WI38 (cell line): ENCODE results near the gene GON4L.
"Not testable (repeated sequence)": the region's sequence is repeated elsewhere in the genome, so short reads cannot be mapped to it uniquely, and the experiment has no call there.

Experiments
- H3K4me3 ChIP-seq: 2 replicates; pipeline ENCODE4 v1.5.1; 2011; ENCODE audit warnings: low read depth, mild to moderate bottlenecking, control low read depth, low read length
- TF ChIP-seq, protein P1 (sequence below): IDR thresholded peaks from 2 replicates; pipeline ENCODE4 v1.5.1; 2012; ENCODE audit warnings: low read depth, mild to moderate bottlenecking, control low read depth, low read length

Gene GON4L

DNA sequence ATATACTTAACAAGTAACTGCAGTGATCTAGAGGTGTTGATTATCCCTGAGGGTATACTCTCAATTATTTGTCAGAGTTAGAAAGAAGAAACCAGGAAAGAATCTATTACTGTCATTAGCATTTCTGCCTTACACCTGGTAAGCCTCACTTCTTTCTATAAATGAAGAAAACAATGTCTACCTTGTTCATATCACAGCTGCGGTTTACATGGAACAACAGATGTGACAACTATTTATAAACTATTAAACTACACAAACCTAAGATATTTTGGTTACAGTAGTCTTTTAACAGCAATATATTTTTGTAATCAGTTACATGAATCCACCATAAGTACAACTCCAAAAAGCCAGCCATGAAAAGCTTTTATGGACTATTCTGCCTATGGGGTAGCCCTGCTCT lies 40.7 kb downstream of the GON4L start:
- no peak overlapping the region for H3K4me3 ChIP-seq
- TF ChIP-seq, protein P1, sequence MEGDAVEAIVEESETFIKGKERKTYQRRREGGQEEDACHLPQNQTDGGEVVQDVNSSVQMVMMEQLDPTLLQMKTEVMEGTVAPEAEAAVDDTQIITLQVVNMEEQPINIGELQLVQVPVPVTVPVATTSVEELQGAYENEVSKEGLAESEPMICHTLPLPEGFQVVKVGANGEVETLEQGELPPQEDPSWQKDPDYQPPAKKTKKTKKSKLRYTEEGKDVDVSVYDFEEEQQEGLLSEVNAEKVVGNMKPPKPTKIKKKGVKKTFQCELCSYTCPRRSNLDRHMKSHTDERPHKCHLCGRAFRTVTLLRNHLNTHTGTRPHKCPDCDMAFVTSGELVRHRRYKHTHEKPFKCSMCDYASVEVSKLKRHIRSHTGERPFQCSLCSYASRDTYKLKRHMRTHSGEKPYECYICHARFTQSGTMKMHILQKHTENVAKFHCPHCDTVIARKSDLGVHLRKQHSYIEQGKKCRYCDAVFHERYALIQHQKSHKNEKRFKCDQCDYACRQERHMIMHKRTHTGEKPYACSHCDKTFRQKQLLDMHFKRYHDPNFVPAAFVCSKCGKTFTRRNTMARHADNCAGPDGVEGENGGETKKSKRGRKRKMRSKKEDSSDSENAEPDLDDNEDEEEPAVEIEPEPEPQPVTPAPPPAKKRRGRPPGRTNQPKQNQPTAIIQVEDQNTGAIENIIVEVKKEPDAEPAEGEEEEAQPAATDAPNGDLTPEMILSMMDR: no peak

GRCh38 chr1:155813672-155814071 lies 43.3 kb downstream of the GON4L start:
- TF ChIP-seq, protein P1: no peak

DNA sequence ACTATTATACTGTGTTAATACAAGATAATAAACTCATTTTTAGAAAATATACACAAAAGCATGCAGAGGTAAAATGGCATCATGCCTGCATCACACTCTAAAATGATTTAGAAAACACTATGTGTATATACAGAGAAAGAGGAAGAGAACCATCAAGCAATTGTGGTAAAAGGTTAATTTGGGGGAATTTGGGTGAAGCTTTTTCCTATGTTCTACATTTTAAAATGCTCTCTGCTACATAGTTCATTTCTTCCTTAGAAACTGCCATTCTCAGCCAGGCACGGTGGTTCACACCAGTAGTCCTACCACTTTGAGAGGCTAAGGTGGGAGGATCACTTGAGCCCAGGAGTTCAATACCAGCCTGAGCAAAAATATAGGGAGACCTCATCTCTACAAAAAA lies 44.1 kb downstream of the GON4L start:
- TF ChIP-seq, protein P1: no peak
- H3K4me3 ChIP-seq: no peak overlapping the region

More at GRCh38 chr1:155813672-155814071, 43.3 kb downstream of the GON4L start:
- H3K4me3 ChIP-seq: no peak overlapping the region

DNA sequence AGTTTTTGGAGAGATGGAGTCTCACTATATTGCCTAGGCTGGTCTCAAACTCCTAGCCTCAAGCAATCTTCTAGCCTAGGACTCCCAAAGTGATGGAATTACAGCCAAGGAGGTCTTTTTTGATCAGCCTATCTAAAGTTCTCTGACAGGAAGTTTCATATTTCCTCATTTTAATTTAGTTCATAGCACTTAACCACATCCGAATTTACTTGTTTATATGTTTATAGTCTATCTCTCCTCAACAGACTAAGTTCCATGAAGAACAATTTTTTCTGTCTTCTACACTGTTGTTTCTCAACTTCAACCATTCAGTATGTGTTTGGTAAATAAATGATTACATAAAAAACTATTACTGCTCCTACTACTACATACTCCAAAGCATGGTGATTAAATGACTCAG lies 47.9 kb downstream of the GON4L start:
- TF ChIP-seq, protein P1: no peak

DNA sequence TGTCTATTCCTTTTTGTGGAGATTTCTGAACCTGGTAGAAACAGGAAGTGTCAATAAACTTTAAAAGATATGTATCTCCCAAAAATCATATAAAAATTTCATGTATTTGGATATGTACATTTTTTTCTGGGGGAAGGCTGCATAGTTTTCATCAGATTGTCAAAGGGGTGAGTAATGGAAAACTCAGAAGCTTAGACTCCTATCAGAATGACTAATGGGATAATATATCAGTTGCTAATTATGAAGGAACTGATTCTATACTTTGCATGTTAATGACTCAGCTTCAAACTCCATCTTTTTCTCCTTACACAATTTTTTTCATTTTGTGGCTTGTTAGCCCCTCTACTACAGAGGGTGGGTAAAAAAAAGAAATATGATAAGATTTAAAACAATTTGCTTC lies 55.9 kb downstream of the GON4L start:
- no peak overlapping the region for H3K4me3 ChIP-seq
- TF ChIP-seq, protein P1: no peak

More for the DNA sequence above, 47.9 kb downstream of the GON4L start:
- H3K4me3 ChIP-seq: no peak overlapping the region

DNA sequence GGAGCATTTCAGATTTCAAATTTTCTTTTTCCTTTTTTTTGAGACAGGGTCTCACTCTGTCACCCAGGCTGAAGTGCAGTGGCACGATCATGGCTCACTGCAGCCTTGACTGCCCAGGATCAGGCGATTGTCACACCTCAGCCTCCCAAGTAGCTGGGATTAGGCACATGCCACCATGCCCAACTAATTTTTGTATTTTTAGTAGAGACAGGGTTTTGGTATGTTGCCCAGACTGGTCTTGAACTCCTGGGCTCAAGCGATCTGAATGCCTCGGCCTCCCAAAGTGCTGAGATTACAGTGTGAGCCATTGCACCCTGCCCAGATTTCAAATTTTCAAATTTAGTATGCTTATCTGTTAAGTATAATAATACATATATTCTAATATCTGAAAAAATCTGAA lies 61.4 kb downstream of the GON4L start:
- not testable (repeated sequence) for H3K4me3 ChIP-seq

DNA sequence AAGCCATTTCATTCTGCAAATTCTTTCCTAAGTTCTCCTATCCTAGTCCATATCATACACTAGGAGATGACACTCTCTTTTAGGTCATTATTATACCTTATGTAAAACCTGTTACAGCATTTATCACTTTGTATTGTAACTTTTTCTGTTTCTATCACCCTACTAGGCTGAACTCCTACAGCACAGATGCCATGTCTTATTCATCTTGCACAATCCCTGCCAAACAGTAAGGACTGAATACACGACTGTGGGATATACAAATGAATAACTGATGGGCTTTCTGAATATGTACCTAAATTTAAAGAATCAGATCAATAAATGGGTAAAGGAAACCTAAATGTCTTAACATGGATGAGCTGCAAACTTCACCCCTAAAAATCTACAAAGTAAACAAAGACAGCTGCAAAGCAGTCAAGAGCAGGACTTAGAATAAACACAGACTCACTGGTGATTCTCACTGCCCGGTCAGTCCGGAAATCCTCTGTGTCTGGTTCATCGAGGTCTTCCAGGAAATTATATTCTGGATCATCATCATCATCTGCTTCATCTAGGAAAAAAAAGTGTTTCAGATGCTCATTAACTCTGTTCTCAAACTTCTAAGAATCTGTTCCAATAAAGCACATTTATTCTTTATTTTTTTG lies 62.3 kb downstream of the GON4L start:
- TF ChIP-seq, protein P1: no peak
- H3K4me3 ChIP-seq: no peak overlapping the region

DNA sequence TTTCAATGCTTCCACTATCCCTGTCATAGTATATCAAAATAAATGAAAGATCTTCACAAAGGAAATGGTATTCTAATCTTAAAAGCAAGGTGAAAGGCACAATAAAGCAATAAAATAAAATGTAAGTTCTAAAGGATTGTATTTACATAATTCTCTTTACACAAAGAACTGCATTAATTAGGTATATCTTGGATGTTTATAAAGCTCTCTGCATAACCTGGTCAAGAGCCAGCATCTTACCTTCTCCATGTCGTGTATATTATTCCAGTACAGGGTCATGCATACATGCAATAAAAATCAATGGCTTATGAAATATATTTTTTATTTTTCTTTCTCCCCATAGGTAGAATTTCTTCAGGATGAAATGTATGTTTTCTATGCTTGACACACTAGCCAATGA lies 63.8 kb downstream of the GON4L start:
- H3K4me3 ChIP-seq: no peak overlapping the region
- TF ChIP-seq, protein P1: no peak
